HL-60/S4 (cell line): ENCODE measurements around the gene SLC6A4.

Source experiments
- in situ Hi-C: fragments of 300-500 bp; cut with MboI; formaldehyde crosslinking; loops from 2 replicates; pipeline ENCODE4 v1.14.3; 2022; ENCODE audit warnings: low sequenced_read_pairs

The SLC6A4 gene

DNA sequence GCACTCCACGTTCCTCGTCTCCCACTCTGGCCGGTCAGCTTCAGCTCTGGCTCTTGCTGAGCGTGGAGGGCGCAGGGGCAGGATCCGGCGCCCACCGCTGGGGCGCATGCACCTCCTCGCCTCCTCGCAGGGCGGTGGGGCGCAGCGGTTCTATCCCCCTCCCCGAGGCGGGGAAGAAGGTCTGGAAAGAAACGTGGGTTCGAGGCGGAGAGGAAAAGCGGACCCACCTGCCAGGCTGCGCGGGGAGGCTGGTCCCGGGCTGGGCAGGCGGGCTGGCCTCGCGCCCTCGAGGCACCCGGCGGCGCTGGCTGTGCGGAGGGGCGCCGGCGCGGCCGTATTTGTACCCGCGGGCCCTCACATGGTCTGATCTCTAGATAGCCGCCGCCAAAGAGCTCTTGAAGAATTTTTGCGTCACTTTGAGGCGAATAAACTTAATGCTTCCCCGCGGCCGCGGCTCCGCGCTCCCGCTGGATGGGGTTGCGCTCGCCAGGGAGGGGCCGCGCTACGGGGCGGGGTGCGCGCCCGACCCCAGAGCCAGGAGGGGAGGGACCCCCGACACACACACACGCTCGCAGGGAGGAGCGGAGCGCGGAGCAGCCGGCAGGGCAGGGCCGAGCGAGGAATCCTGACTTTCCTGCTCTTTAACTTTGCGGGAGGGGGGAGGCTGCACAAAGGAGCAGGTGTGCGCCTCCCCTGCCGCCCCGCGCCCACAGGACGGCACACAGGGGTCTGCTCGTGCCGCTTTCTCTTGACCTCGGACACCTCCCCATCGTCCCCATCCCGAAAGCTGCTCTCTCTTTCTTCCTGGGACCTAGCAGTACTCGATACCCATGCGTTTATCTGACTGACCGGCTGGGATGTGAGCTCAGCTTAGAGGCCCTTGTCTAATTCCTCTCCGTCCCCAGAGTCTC, at the start of gene SLC6A4:
SLC6A4 (minus strand) TSS at position 312 of the 911 bp plus-strand sequence. CDS start 13,739 bp downstream, outside the sequence.
- in situ Hi-C loops: no loop called here

DNA sequence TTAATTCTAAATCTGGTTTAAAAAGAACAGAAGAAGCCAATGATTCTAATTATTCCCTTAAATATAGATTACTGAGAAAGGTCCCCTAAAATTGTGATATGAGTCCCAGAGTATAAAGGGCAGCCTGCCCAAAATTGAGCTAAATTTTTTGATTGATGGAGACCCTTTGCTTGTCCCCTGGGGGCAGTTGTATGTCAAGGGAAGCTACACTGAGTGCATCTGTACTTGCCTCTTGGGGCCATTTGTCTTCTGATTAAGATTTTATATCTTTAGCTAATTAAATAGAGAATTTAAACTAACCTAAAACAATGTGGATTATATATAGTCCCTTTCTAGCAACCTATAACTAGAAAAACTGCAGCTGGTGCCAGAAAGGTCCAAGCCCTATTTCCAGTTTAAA, 43.7 kb upstream of the SLC6A4 start:
- in situ Hi-C loops: no loop called here

- in situ Hi-C loops: no loop called here
These were observed 42.5 kb upstream of the SLC6A4 start for GRCh38 chr17:30278032-30278431.

- in situ Hi-C loops: no loop called here
These were observed 40.4 kb upstream of the SLC6A4 start for GRCh38 chr17:30275911-30276310.

GRCh38 chr17:30274887-30275286, 39.4 kb upstream of the SLC6A4 start:
- in situ Hi-C loops: no loop called here

DNA sequence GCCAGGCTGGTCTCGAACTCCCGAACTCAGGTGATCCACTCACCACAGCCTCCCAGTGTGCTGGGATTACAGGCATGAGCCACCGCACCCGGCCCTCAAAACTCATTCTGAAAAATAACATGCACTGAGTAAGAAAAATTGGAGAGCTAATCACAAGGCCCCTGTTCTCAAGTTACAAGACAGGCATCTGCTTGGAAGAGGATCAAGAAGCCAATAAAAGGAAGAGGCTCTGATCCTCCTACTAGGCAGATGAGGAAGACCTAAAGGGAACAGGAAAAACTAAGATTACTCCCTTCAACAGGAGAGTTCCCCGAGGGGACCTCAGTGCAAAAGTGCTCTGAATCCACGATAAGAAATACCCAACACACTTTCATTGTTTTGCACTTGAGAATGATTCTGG, 37.9 kb upstream of the SLC6A4 start:
- in situ Hi-C loops: no loop called here

DNA sequence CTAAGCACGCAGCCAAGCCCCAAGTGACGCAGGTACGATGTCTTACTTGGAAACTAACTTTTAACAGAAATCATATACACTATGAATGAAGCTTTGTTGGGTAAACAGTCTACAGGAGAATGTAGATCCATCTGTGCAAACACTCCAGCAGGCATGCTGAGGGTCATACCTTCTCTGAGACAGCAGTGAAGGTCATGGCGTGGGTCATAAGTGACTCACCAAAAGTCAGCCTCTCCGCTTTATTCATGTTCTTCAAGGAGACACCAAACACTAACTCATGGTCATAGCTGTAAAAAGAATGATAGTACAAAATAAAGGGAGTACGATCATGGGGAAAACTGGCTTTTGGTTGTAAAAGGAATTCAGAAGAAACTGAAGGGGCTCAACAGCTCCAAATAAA, 35.6 kb upstream of the SLC6A4 start:
- in situ Hi-C loops: no loop called here

GRCh38 chr17:30267625-30268024, 32.1 kb upstream of the SLC6A4 start:
- in situ Hi-C loops: no loop called here

- in situ Hi-C loops: no loop called here
These were observed 28.2 kb upstream of the SLC6A4 start for GRCh38 chr17:30263552-30264333.

DNA sequence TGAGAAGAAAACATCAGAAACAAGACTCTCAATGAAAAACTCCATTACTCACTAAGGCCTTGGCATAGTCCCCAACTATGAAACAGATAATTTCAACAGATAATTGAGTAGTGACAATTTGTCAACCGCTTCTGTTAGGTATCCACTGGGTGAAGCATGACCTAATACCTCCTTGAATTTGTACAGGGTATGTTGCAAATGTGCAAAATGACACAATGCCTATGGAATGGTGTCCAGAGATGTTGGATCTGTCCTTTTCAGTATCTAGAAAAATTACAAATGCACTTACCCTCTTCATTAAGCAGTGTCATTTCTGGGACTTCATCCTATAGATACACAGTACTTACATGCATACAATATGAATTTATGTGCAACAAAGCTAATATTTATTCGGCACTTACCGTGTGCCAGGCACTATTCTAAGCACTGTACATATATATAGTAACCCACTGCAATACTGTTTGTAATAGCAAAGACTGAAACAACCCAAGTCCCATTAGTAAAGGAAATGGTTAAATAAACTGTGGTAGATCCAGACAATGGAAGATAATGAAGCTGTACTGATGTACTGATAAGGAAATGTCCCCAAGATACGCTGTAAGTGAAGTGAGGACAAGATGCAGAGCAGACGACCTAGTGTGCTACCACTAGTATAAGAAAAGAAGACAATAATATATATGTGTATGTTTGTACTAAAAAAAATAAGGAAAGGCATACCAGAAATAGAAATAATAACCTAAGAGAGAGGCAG, 21.4 kb upstream of the SLC6A4 start:
- in situ Hi-C loops: no loop called here

DNA sequence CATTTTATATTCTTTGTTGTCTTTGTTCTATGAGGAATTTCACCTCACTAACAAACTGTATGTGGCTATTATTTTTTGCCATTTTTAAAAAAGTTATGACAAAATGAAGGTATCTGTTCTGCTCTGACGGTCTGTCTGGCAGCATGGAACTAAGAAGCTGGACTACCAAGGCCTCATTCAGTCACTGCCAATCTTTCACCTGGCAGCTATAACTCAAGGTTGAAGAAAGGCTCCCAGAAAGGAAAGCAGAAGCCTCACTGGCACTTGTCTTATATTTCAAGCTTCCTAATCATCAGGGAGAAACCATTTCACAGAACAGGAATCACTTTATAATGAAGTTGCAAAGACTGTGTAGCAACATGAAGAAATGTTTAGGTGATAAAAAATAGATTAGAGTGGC, 18.7 kb upstream of the SLC6A4 start:
- in situ Hi-C loops: no loop called here

DNA sequence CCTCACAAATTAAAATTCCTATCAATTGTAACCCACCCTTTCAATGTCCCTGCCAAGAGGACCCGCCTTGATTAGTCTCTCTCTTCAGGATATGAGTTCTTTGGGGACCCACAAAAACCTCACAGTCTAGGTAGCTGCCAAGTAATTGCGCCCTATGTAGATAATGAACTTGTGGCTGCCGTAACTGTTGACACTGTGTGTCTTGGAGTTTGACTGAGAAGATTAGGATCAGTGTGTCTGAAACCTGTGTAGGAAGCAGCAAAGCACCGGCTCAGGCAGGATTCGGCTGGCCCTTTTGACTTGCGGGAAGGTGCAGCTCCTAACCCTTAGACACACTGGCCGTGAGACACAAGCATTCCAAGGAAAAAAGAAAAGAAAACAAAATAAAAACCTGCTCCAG, 17.8 kb upstream of the SLC6A4 start:
- in situ Hi-C loops: no loop called here

DNA sequence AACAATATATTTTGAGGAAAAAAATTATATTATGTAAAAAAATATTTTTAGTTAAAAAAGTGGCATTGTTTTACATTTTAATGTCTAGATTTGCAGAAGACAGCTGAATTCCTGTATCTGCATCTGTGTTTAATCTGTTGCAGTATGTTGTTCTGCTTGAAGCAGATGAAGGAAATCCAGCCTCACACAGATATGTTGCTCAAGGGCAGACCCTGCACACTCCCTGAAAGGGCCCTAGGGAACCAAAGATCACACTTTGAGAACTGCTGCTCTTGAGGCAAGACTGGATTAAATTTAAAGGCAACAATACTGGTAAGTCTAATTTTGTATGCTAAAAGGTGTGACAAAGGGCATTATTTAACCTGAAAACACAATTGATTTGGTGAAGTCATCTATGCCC, 16.4 kb upstream of the SLC6A4 start:
- in situ Hi-C loops: no loop called here

DNA sequence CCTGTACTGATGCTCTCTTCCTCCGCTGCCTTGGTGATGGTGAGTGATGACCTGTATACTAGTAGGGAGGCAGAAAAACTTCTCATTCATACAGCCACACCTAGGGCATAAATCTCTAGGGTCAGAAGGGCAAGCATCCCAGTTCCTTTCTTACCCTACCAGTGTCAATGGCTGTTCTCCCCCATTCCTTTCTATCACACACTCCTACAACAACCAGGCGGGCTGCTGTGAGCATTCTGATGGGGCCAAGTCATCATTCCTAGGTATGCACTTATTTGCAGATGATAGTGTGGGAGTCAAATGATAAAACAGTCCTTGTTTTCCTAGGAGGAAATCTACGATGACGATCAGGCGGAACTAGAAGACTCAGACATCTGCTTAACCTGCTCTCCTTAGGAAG, 14.0 kb upstream of the SLC6A4 start:
- in situ Hi-C loops: no loop called here

DNA sequence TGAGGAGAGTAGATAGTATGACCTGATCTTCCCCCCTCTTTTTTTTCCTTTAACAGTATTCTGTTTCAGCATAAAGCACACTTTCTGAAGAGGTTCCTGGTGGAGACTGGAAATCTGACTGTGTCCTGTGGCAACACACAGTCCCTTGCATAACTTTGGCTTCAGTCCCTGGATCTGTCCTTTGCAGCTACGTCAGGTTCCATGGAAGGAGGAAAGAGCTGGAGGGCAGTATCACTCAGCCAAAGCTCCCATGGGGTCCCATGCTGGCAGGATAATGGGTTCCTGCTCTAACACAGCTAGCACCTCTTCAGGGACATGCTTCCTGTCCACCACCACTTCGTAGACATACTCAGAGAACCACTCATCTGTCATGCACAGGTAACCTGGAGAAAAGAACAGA, 13.3 kb upstream of the SLC6A4 start:
- in situ Hi-C loops: no loop called here

- in situ Hi-C loops: no loop called here
These were observed 11.0 kb upstream of the SLC6A4 start for GRCh38 chr17:30246460-30246859.

GRCh38 chr17:30244853-30245385, 9.4 kb upstream of the SLC6A4 start:
- in situ Hi-C loops: no loop called here

- in situ Hi-C loops: no loop called here
These were observed 8.1 kb upstream of the SLC6A4 start for GRCh38 chr17:30243568-30243967.

GRCh38 chr17:30243002-30243401, 7.5 kb upstream of the SLC6A4 start:
- in situ Hi-C loops: no loop called here

GRCh38 chr17:30241051-30241450, 5.6 kb upstream of the SLC6A4 start:
- in situ Hi-C loops: no loop called here

GRCh38 chr17:30240177-30240576, 4.7 kb upstream of the SLC6A4 start:
- in situ Hi-C loops: no loop called here
